Measurements from ENCODE around the gene FBXO30. TPM values are rescaled to one million over a fixed set of nuclear protein-coding genes. Genes with fewer than 3 reads are reported as not detected.

Gene FBXO30
- total RNA-seq, 2 donors from 2014 or later: 2.0 to 5.4 TPM

DNA sequence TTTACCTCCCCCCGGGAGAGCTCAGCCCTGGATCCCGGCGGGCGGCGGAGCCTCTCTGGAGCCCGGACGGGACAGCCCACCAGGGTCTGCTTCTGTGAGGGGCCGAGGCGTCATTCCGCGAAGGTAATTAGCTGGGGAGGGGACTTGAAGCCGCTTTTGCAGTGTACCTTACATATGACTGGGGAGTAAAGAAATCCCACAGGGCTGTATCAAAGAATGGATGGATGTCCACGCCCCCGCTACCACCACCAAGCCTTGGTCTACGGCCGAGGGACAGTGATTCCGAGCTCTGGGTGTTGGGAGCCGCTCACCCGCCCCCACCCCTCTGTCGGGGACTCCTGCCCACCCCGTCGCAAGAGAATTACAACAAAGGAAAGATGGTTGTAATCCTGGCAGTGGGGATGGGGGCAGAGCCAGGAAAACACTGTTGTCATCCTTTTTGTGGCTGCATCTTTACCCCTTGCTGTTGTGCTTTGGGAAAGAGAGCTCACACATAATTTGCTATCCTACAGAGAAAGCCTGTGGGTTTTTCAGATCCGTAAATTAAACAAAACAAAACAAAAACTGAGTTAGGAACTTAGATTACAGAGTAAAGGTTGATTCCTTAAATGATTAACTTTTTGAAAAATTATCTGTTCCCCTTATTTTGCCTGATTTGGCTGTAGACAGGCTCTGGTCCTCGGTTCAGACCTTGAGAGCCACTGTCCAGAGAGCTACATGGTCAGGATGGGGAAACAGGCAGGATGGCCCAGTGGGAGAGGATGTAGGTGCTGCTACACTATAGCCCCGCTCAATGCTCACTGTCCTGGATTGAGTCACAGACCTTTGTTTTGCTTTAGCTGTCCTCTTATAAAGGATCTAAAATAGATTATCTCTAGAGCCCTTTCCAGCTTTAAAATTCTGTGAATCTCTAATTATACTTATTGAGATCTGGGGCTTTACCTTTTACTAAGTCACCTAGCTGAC lies 997 bp upstream of the FBXO30 start:
- peak overlapping the region; percentile 57 to 66 for H3K4me3 ChIP-seq
- 5 to 10% methylated on average over 12 to 25 of the region's 25 CpGs for WGBS, 2 donors
- H3K9me3 ChIP-seq: no peaks in the 10 kb centered on the region
- peak overlapping the region; percentile 76 to 94 (median 89) for H3K27ac ChIP-seq
- no peaks in the 10 kb centered on the region for H3K36me3 ChIP-seq (replicated peaks in 1 of 2; ENCODE audit: insufficient read depth in 1 of 2, low read depth in 2 of 2)
- no peaks in the 10 kb centered on the region for H3K27me3 ChIP-seq
- ATAC-seq: no peak
- DNase-seq: no peak
- no peak for TF ChIP-seq POLR2A (IDR thresholded peaks at IDR 0.05)
- TF ChIP-seq, protein P1, sequence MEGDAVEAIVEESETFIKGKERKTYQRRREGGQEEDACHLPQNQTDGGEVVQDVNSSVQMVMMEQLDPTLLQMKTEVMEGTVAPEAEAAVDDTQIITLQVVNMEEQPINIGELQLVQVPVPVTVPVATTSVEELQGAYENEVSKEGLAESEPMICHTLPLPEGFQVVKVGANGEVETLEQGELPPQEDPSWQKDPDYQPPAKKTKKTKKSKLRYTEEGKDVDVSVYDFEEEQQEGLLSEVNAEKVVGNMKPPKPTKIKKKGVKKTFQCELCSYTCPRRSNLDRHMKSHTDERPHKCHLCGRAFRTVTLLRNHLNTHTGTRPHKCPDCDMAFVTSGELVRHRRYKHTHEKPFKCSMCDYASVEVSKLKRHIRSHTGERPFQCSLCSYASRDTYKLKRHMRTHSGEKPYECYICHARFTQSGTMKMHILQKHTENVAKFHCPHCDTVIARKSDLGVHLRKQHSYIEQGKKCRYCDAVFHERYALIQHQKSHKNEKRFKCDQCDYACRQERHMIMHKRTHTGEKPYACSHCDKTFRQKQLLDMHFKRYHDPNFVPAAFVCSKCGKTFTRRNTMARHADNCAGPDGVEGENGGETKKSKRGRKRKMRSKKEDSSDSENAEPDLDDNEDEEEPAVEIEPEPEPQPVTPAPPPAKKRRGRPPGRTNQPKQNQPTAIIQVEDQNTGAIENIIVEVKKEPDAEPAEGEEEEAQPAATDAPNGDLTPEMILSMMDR (IDR thresholded peaks at IDR 0.05): no peak
- peaks cover 28% of the 10 kb centered on the region for H3K4me1 ChIP-seq
- intact Hi-C loops (cut with DNase I): no loop called here

DNA sequence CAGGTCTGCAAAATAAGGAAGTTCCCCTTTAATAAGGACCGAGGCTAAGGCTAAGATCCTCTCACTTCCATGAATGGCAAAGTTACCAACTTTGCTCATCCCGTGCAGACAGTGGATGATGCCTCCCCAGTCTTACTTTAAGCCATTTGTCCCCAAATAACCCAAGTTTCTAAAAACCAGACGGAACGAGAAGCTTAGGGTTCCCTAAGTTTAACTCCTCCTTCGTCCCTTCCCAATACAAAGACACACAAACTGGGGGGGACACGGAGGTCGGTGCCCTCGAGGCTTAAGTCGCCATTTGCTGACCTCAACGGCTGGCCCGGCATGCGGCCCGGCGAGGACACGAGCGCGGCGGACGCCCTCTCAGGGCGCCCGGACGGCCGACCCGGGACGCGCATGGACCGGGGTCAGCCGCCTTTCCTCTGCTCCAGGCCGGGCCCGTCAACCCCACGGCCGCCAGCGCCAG lies 527 bp downstream of the FBXO30 start:
- no peak for ATAC-seq
- DNase-seq: peak; percentile 10 to 39 (median 31)

DNA sequence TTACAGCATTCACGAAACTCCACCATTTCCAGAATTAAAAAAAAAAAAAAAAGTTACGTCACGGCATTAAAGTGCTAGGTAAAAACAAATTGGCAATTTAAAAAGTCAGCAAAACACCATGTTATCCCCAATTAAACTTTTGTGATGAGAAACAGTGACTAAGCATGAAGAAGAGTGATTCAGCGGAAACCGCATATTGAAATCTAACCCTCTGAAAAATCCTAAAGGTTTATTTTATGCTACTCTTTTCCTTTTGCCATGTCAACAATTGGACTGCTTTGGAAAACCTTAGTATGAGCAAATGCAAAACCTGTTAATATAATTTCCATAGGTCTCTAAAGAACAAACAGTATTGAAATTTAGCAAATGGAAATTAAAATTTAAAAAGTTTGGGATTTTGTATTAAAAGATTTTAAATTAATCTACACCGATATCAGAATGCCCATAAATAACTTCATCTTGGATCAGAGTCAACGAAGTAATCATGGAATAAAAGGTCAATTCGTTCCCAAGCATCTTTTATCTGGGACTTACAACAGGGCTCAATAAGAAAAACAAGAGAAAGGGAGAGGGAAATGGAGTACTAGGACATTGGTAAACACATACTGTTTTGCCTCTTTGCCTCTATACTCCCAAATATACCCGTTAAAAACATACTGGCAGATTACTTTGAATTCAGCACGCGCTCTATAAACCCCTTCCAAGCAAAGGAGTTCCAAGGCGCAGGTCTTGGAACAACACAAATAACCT lies 1.1 kb downstream of the FBXO30 start:
- ATAC-seq (no peak), DNase-seq (no peak)
- Histone ChIP-seq H3K9me3 (no peaks in the 10 kb centered on the region), H3K4me1 (peaks cover 40% of the 10 kb centered on the region), H3K4me3 (peak overlapping the region; percentile 57 to 66), H3K27me3 (no peaks in the 10 kb centered on the region), H3K27ac (peak overlapping the region; percentile 76 to 94 (median 89)), H3K36me3 (replicated peaks in 1 of 2; ENCODE audit: insufficient read depth in 1 of 2, low read depth in 2 of 2) (no peaks in the 10 kb centered on the region)
- intact Hi-C loops (cut with DNase I): no loop called here
- WGBS, 2 donors: 13 to 14% methylated on average over 12 of the region's 12 CpGs
- TF ChIP-seq POLR2A (IDR thresholded peaks at IDR 0.05): no peak
- TF ChIP-seq, protein P1 (IDR thresholded peaks at IDR 0.05): no peak

More for the DNA sequence above, 527 bp downstream of the FBXO30 start:
- H3K4me3 ChIP-seq: peak overlapping the region; percentile 57 to 66
- H3K27me3 ChIP-seq: no peaks in the 10 kb centered on the region
- H3K9me3 ChIP-seq: no peaks in the 10 kb centered on the region
- TF ChIP-seq, protein P1 (IDR thresholded peaks at IDR 0.05): no peak
- TF ChIP-seq POLR2A (IDR thresholded peaks at IDR 0.05): no peak
- 0 to 1% methylated on average over 11 to 33 of the region's 33 CpGs for WGBS, 2 donors
- no peaks in the 10 kb centered on the region for H3K36me3 ChIP-seq (replicated peaks in 1 of 2; ENCODE audit: insufficient read depth in 1 of 2, low read depth in 2 of 2)
- H3K4me1 ChIP-seq: peaks cover 40% of the 10 kb centered on the region
- intact Hi-C loops (cut with DNase I): no loop called here
- H3K27ac ChIP-seq: peak overlapping the region; percentile 76 to 94 (median 89)

DNA sequence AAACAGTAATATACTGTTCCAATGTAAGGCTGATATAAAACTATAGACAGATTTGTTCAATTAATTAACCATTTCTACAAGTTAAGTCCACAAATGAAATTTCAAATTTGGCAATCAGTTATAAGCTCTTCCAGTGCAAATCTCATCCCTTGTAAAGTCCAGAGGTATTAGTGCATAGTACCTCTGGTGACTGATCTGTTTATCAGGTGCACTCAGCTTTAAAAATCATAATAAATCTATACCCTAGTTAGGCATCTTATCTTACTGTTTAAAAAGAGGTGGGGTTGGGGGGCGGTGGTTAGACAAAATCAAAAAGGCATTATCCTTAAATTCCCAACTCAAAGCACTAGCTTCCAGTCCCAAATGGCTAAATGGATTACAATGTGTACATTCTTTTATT lies 2.9 kb downstream of the FBXO30 start:
- WGBS, 2 donors: 75 to 79% methylated on average over 1 of the region's 1 CpG
- no peak for ATAC-seq
- no peak overlapping the region for H3K4me3 ChIP-seq
- H3K27me3 ChIP-seq: no peaks in the 10 kb centered on the region
- H3K36me3 ChIP-seq (replicated peaks in 1 of 2; ENCODE audit: insufficient read depth in 1 of 2, low read depth in 2 of 2): no peaks in the 10 kb centered on the region
- no peak overlapping the region for H3K27ac ChIP-seq
- TF ChIP-seq, protein P1 (IDR thresholded peaks at IDR 0.05): no peak
- no peak for TF ChIP-seq POLR2A (IDR thresholded peaks at IDR 0.05)
- intact Hi-C loops (cut with DNase I): no loop called here
- H3K9me3 ChIP-seq: no peaks in the 10 kb centered on the region
- H3K4me1 ChIP-seq: peaks cover 40% of the 10 kb centered on the region
- no peak for DNase-seq

Measured in body of pancreas (tissue), 4 donors.